GM12865 (cell line): ENCODE measurements around the gene ZNF414.

Source experiments
- DNase-seq: peaks from one replicate; pipeline ENCODE4 v3.0.0; 2010; ENCODE audit warnings: low read depth
- H3K4me3 ChIP-seq: 2 replicates; pipeline ENCODE4 v1.5.1; 2011; ENCODE audit warnings: mild to moderate bottlenecking, low read depth, low read length, control low read depth
- CTCF ChIP-seq: IDR thresholded peaks from 2 replicates; pipeline ENCODE4 v1.5.1; 2011; ENCODE audit warnings: low read length, control low read depth, low read depth, inconsistent platforms; ENCODE audit not compliant: insufficient read depth; ENCODE audit errors: missing control alignments

The ZNF414 gene

GRCh38 chr19:8486661-8487136 is 27.3 kb downstream of the ZNF414 start:
- no peak for TF ChIP-seq CTCF
- no peak overlapping the region for H3K4me3 ChIP-seq
- DNase-seq = no peak

- no peak for DNase-seq
- H3K4me3 ChIP-seq = no peak overlapping the region
- no peak for TF ChIP-seq CTCF
Measured at GRCh38 chr19:8485561-8486371, 28.2 kb downstream of the ZNF414 start.

- no peak for TF ChIP-seq CTCF
- no peak for DNase-seq
Measured at GRCh38 chr19:8484331-8484894, 29.6 kb downstream of the ZNF414 start.

GRCh38 chr19:8483165-8483564 is 30.8 kb downstream of the ZNF414 start:
- no peak for DNase-seq
- no peak overlapping the region for H3K4me3 ChIP-seq

More at GRCh38 chr19:8484331-8484894, 29.6 kb downstream of the ZNF414 start:
- H3K4me3 ChIP-seq = no peak overlapping the region

GRCh38 chr19:8482696-8483095 is 31.3 kb downstream of the ZNF414 start:
- no peak for DNase-seq
- no peak for TF ChIP-seq CTCF
- H3K4me3 ChIP-seq = no peak overlapping the region

More at GRCh38 chr19:8483165-8483564, 30.8 kb downstream of the ZNF414 start:
- no peak for TF ChIP-seq CTCF

GRCh38 chr19:8481616-8482015 is 32.4 kb downstream of the ZNF414 start:
- no peak overlapping the region for H3K4me3 ChIP-seq
- no peak for DNase-seq
- no peak for TF ChIP-seq CTCF
